DMS79 treated with DMSO at 0.1 percent for 48 hours (cell line): ENCODE data around the gene PDCD10.

Experiments
- DNase-seq: peaks from one replicate; lab custom pipeline; 2025; lab: John Stamatoyannopoulos, UW

PDCD10 gene

GRCh38 chr3:167679526-167679925 lies 55.2 kb downstream of the PDCD10 start:
- no peak for DNase-seq

DNA sequence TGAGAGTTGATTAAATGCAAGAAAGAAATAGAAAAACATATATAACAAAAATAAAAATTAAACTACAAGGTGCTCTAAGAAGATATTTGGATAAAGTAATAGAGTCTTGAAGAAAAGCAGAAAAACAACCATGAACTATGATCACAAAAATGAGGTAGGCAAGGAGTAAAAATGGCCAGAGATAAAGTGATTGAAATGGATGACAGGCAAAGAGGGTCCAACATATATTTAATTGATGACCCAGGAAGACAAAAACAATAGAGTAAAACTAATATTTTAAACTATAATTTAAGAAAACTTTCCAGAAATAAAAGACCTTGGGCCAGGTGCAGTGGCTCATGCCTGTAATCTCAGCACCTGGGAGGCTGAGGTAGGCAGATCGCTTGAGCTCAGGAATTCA lies 58.8 kb downstream of the PDCD10 start:
- no peak for DNase-seq

- no peak for DNase-seq
Measured at GRCh38 chr3:167673221-167673620, 61.5 kb downstream of the PDCD10 start.

DNA sequence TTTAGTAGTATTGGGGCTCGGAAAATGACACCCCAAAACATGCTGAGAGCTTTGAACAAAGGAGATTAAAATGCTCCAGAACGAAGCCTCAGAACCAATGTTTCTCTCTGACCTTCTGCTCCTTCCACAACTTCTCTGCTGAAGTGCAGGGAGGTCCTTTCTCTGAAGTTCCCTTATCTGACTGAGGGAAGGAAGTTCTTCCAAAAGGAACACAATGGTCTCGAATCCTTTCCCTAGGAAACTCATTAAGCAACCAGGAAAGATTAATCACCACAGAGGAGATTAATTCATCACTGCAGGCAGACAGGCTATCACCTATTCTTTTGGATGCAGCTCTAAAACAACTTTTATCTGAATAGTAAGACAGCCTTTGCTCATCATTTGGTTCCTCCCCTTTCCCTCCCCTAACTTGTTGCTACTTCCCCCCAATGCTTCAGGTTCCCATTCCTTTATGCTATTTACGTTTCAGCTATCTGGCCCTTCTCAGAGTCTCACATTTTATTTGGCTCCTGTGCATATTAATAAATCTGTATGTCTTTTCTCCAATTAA lies 62.7 kb downstream of the PDCD10 start:
- DNase-seq, result no peak

DNA sequence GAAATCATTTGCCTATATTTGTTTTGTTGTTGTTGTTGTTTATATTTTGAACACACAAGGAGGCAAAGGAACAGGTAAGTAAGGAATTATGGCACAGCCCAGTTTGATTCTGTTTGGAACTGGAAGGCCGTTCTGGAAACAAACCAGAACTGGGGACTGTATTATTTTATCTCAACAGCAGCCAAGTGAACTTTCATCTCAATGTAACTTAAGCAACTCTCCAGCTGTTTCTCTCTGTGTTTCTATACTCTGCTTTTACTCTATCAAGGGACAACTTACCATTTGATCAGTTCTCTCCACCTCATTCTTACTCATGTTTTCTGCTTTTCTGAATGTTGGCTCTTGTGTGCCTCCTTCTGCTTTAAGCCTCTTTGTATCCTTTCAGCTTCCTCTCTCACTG lies 65.0 kb downstream of the PDCD10 start:
- DNase-seq, result no peak

DNA sequence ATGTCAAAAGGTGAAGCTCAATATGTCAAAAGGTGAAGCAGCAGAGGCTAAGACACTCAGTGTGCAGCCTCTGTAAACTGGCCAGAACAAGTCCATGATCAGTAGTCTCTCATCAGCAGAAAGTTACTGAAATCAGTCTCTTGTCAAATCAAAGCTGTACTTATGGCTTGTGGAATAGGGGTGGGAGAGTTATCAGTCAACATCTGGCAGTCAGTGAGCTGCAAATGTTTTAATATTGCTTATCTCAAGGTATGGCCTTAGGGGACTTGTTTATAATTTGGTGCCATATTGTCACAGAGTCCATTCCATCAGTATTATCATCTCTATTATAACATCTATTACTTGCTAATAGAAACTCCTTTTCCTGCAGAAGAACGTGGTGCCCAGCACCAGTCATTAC lies 66.0 kb downstream of the PDCD10 start:
- DNase-seq, result no peak

DNA sequence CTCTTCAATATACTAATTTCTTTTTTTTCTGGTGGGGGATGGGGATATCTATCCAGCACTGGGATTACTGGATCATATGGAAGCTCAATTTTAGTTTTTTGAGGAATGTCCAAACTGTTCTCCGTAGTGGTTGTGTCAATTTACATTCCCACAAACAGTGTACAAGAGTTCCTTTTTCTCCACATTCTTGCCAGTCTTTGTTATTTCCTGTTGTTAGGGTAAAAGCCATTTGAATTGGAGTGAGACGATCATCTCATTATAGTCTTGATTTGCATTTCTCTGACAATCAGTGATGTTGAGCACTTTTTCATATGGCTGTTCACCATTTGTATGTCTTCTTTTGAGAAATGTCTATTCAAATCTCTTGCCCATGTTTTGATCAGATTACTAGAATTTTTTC lies 68.1 kb downstream of the PDCD10 start:
- no peak for DNase-seq

DNA sequence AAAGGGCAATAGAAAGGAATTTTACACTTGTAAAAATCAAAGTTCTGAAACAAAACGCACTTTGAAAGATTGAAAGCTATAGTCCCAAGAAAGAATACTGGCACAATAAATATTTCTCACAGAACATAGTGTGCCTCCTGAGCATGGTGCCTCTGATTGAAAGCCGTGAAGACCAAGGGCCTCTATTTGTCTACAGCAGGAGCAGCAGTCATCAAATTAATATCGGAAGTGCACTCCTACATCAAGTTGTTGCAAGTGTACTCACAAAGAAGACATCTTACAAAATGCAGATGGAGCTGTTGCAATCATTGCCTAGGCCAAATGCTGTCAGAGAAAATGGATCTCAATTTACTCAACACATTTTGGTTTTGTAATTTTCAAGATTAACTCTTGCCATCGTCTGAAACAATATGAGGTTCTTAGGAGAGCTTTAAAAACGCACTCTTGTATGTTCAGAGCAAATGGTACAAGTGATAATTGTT lies 71.7 kb downstream of the PDCD10 start:
- no peak for DNase-seq

DNA sequence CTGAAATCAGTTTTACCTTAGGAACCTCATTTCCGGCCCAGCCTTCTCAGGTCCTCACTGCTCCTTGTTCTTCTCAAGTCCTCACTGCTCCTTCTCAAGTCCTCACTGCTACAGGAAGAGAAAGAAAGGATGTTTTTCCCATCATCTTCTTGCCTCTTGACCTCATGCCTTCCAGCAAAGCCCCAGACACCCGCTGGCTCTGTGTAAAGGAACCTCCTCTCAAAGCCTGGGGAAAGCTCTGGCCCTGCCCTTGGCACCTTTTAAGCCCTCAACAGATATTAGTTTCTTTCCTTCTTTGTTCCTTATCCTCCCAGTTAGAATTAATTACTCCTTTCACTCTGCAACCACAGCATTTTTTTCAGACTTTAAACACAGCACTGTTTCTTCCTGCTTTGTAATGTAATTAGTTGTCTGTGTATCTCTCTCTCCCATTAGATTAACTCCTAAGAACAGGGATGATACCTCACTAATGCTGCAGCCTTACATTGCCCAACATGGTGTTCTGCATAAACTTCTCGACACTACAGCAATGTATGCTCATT lies 76.9 kb downstream of the PDCD10 start:
- DNase-seq, result no peak

GRCh38 chr3:167656821-167657220 lies 77.9 kb downstream of the PDCD10 start:
- DNase-seq, result no peak

DNA sequence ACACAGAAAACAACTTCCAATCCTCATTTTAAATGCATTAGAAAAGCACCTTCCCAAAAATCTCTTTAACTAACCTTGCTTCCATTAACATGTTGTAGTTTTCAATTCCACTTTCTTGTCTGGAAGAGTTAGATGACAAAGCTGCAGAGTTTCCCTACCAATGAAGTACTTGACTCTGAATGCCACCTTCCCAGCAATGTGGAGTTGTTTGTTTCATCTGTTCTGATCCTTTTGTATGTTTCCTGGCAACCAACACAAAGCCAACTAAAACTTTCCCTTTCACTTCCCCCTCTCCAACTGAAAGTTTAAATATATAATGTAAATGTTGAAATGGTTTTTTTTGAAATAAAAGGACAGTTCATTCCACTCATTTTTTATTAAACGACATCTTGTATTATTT lies 80.9 kb downstream of the PDCD10 start, which contains the start of gene WDR49:
TSS of gene WDR49 (minus strand) at position 183 of the 400 bp plus-strand sequence. CDS start 517 bp downstream, outside the sequence.
- no peak for DNase-seq

- no peak for DNase-seq
Measured at GRCh38 chr3:167653155-167653554, 81.5 kb downstream of the PDCD10 start.

DNA sequence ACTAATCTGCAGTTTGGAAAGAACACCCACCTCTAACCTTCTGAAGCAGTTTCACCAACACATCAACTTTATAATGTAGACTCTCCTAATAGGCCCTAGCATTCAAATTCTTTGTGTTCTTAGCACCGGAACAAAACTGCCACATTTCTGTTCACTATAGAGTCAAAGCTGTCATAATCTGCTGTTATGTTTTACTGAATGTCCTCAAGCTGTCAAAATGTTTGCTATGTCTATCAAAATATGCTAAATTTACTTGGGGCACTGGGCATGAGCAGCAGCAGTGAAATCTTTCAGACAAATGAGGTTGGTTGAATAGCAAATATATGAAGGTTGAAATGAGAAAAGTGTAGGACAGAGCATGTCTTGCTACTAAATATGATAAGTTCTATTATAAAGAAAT lies 82.9 kb downstream of the PDCD10 start:
- no peak for DNase-seq

GRCh38 chr3:167650459-167650858 lies 84.2 kb downstream of the PDCD10 start:
- no peak for DNase-seq

DNA sequence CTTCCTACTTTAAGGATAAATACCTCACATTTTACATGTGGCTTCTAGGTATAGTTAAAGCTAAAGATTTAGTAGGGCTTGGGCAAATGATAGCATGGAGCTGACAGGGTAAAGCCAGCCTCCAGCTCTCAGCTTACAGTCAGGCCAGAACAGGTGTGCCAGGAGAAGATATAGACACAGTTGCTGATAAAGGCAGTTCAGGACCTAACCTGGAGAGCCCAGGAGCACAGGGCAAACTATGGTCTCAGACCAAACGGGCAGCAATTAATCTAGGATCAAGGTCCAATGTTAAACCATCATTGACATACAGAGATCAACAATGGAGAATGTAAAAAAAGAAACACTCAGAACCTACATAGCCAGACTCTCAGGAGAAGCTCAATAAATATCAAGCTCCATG lies 84.9 kb downstream of the PDCD10 start:
- DNase-seq, result no peak

DNA sequence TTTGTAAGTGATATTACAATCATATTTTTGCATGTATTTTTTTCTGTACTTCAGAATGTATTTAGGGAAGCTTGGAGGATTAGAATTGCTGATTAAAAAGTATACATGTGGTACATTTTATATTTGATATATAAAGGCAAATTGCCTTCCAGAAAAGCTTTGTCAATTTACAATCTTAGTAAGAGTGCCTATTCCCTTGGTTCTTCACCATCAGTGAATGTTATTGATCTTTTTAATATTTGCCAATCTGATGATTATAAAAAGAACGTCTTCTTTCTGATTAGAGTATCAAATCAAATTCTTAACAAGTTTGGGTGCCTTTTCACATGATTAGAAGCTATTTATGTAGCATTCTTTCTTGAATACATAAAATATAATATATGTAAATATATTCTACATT lies 90.1 kb downstream of the PDCD10 start:
- DNase-seq, result no peak
